Endodermal cell (in vitro differentiated cells): ENCODE data around the gene TMEM45B. TPM values are rescaled to one million over a fixed set of nuclear protein-coding genes. Genes with fewer than 3 reads are reported as not detected.
"Not testable (repeated sequence)": the region's sequence is repeated elsewhere in the genome, so short reads cannot be mapped to it uniquely, and the experiment has no call there.

Experiments
- DNase-seq: peaks from one replicate; pipeline ENCODE4 v3.0.0-alpha.2; 2017
- H3K27ac ChIP-seq: 2 replicates; pipeline ENCODE4 v1.5.1; 2013; ENCODE audit warnings: mild to moderate bottlenecking, low read depth, low read length, moderate library complexity
- H3K27me3 ChIP-seq: 2 replicates; pipeline ENCODE4 v1.6.1; 2013; ENCODE audit warnings: mild to moderate bottlenecking, low read length, moderate library complexity; ENCODE audit not compliant: insufficient read depth, control insufficient read depth, poor library complexity, severe bottlenecking
- H3K36me3 ChIP-seq: 2 replicates; pipeline ENCODE4 v1.7.0; 2013; ENCODE audit warnings: mild to moderate bottlenecking, low read length, moderate library complexity; ENCODE audit not compliant: control insufficient read depth, insufficient read depth
- H3K4me1 ChIP-seq: one replicate; pipeline ENCODE4 v1.7.0; 2013; ENCODE audit warnings: low read length; ENCODE audit not compliant: control insufficient read depth, insufficient read depth
- H3K4me3 ChIP-seq: 2 replicates; pipeline ENCODE4 v1.5.1; 2013; ENCODE audit warnings: mild to moderate bottlenecking, low read length, moderate library complexity
- H3K9ac ChIP-seq: 2 replicates; pipeline ENCODE4 v1.6.1; 2013; ENCODE audit warnings: mild to moderate bottlenecking, low read length, moderate library complexity; ENCODE audit not compliant: poor library complexity, severe bottlenecking; ENCODE audit errors: extremely low read depth
- H3K9me3 ChIP-seq: 2 replicates; pipeline ENCODE4 v1.6.1; 2013; ENCODE audit warnings: mild to moderate bottlenecking, low read length, moderate library complexity; ENCODE audit not compliant: control insufficient read depth
- H3K27ac Mint-ChIP-seq: 2 replicates; pipeline ENCODE4 v1.8.0; 2020; ENCODE audit warnings: mixed read lengths
- H3K27me3 Mint-ChIP-seq: 2 replicates; pipeline ENCODE4 v1.8.0; 2021; ENCODE audit warnings: mild to moderate bottlenecking, mixed read lengths; ENCODE audit not compliant: insufficient read depth
- H3K36me3 Mint-ChIP-seq: 2 replicates; pipeline ENCODE4 v1.8.0; 2020; ENCODE audit warnings: low read depth, mixed read lengths
- H3K4me1 Mint-ChIP-seq: 2 replicates; pipeline ENCODE4 v1.8.0; 2020; ENCODE audit warnings: mixed read lengths
- H3K4me3 Mint-ChIP-seq: 2 replicates; pipeline ENCODE4 v1.8.0; 2020; ENCODE audit warnings: mild to moderate bottlenecking, moderate library complexity, mixed read lengths
- H3K9me3 Mint-ChIP-seq: 2 replicates; pipeline ENCODE4 v1.8.0; 2020; ENCODE audit warnings: mild to moderate bottlenecking, mixed read lengths
- CTCF ChIP-seq: fragments of 200-600 bp; sonication (generic); conservative IDR thresholded peaks from 2 replicates; pipeline ENCODE4 v1.5.0; 2021; ENCODE audit warnings: antibody characterized with exemption, mild to moderate bottlenecking
- WGBS, 2 experiments: methylation state at CpG; one replicate each; pipeline versions ENCODE4 v1.1.5 to v1.1.7; 2013; ENCODE audit warnings: missing lambda C conversion rate in 2 of 2, mixed read lengths in 1 of 2; ENCODE audit not compliant: insufficient coverage in 1 of 2, insufficient read length in 1 of 2; 5-methylcytosine and 5-hydroxymethylcytosine counted together
- total RNA-seq, 2 donors: library from RNA; stranded (reverse); fragmentation: NEBNext Ultra II Directional in 1 of 2; extraction: Animal tissue kit (Norgen Biotek cat#: 25700) in 1 of 2; gene quantifications; 2 replicates in 1 of 2; 3 replicates in 1 of 2; pipeline ENCODE4 v1.2.1, GENCODE V29; 2021

The TMEM45B gene
- total RNA-seq, 2 donors from 2014 or later, result not detected

GRCh38 chr11:129825380-129825779 lies 9.7 kb downstream of the TMEM45B start:
- Mint-ChIP-seq H3K9me3 (peaks cover 8% of the 10 kb centered on the region), H3K4me1 (no peaks in the 10 kb centered on the region), H3K4me3 (no peak overlapping the region), H3K27me3 (no peaks in the 10 kb centered on the region), H3K27ac (no peak overlapping the region), H3K36me3 (no peaks in the 10 kb centered on the region)
- Histone ChIP-seq H3K27ac (no peak overlapping the region), H3K9ac (no peak overlapping the region), H3K4me3 (no peak overlapping the region), H3K9me3 (no peaks in the 10 kb centered on the region), H3K36me3 (no peaks in the 10 kb centered on the region), H3K27me3 (no peaks in the 10 kb centered on the region), H3K4me1 (no peaks in the 10 kb centered on the region)
- WGBS, 2 experiments, result 90 to 94% methylated on average over 2 to 3 of the region's 4 CpGs
- no peak for TF ChIP-seq CTCF
- no peak for DNase-seq

GRCh38 chr11:129828301-129828836 lies 12.7 kb downstream of the TMEM45B start:
- Mint-ChIP-seq H3K27ac (no peak overlapping the region), H3K4me3 (no peak overlapping the region), H3K27me3 (no peaks in the 10 kb centered on the region), H3K4me1 (no peaks in the 10 kb centered on the region), H3K9me3 (peaks cover 14% of the 10 kb centered on the region), H3K36me3 (no peaks in the 10 kb centered on the region)
- Histone ChIP-seq H3K27me3 (no peaks in the 10 kb centered on the region), H3K4me1 (no peaks in the 10 kb centered on the region), H3K27ac (no peak overlapping the region), H3K9me3 (no peaks in the 10 kb centered on the region), H3K36me3 (no peaks in the 10 kb centered on the region), H3K9ac (no peak overlapping the region), H3K4me3 (no peak overlapping the region)
- 88 to 94% methylated on average over 3 to 9 of the region's 9 CpGs for WGBS, 2 experiments
- TF ChIP-seq CTCF, result no peak
- no peak for DNase-seq

- H3K4me3 Mint-ChIP-seq, H3K27ac Mint-ChIP-seq, H3K27ac ChIP-seq, H3K27me3 ChIP-seq, H3K4me1 Mint-ChIP-seq, H3K4me1 ChIP-seq, H3K9ac ChIP-seq, H3K36me3 Mint-ChIP-seq, H3K27me3 Mint-ChIP-seq, H3K4me3 ChIP-seq, DNase-seq, H3K36me3 ChIP-seq, H3K9me3 ChIP-seq: not testable (repeated sequence)
- H3K9me3 Mint-ChIP-seq, result peaks cover 14% of the 10 kb centered on the region
Observed at GRCh38 chr11:129829497-129829896, 13.8 kb downstream of the TMEM45B start.

GRCh38 chr11:129831227-129831626 lies 15.6 kb downstream of the TMEM45B start:
- H3K27ac Mint-ChIP-seq, H3K36me3 Mint-ChIP-seq, H3K4me1 ChIP-seq, H3K27ac ChIP-seq, H3K4me3 ChIP-seq, H3K27me3 Mint-ChIP-seq, H3K9me3 ChIP-seq, H3K27me3 ChIP-seq, H3K4me3 Mint-ChIP-seq, H3K36me3 ChIP-seq, H3K4me1 Mint-ChIP-seq, H3K9ac ChIP-seq, DNase-seq: not testable (repeated sequence)
- H3K9me3 Mint-ChIP-seq, result peaks cover 14% of the 10 kb centered on the region
- WGBS, 2 experiments, result 96 to 97% methylated on average over 3 to 4 of the region's 4 CpGs

GRCh38 chr11:129833260-129833659 lies 17.6 kb downstream of the TMEM45B start:
- not testable (repeated sequence) for H3K4me1 Mint-ChIP-seq, DNase-seq, H3K36me3 Mint-ChIP-seq, H3K27me3 ChIP-seq, H3K4me3 Mint-ChIP-seq, H3K27ac Mint-ChIP-seq, H3K36me3 ChIP-seq, H3K9me3 ChIP-seq, H3K4me3 ChIP-seq, H3K4me1 ChIP-seq, H3K27me3 Mint-ChIP-seq, H3K27ac ChIP-seq, H3K9ac ChIP-seq
- peaks cover 14% of the 10 kb centered on the region for H3K9me3 Mint-ChIP-seq
- 70 to 87% methylated on average over 4 to 5 of the region's 6 CpGs for WGBS, 2 experiments

- not testable (repeated sequence) for DNase-seq
- WGBS, 2 experiments, result 92% methylated on average over 1 of the region's 1 CpG; no CpG with 5 or more reads in 1 of the 2 experiments
Observed at GRCh38 chr11:129836423-129836891, 20.8 kb downstream of the TMEM45B start.

More at GRCh38 chr11:129836423-129836891, 20.8 kb downstream of the TMEM45B start:
- H3K27me3 ChIP-seq, H3K9ac ChIP-seq, H3K4me1 ChIP-seq, H3K9me3 ChIP-seq, H3K36me3 ChIP-seq, H3K27ac ChIP-seq, H3K27ac Mint-ChIP-seq, H3K4me3 Mint-ChIP-seq, H3K36me3 Mint-ChIP-seq, H3K9me3 Mint-ChIP-seq, H3K4me3 ChIP-seq, H3K27me3 Mint-ChIP-seq, H3K4me1 Mint-ChIP-seq: not testable (repeated sequence)
